B cell (primary cell): ENCODE data around the gene NANOS3. TPM values are rescaled to one million over a fixed set of nuclear protein-coding genes. Genes with fewer than 3 reads are reported as not detected.

ENCODE experiments used
- ATAC-seq: fragments of 200-7000 bp; cut with Tn5 transposase; one replicate; pipeline ENCODE4 v1.10.0; 2021; ENCODE audit warnings: low read depth, mild to moderate bottlenecking, moderate number of reproducible peaks, moderate library complexity
- CTCF ChIA-PET: fragments of 350-600 bp; sonication (Branson Sonifier 250); formaldehyde crosslinking; loops from one replicate; lab custom pipeline; 2021; ENCODE audit warnings: antibody characterized with exemption, inconsistent platforms; lab: Charles Lee
- POLR2A ChIA-PET: fragments of 350-600 bp; sonication (Branson Sonifier 250); formaldehyde crosslinking; loops from one replicate; lab custom pipeline; 2021; ENCODE audit warnings: antibody characterized with exemption; lab: Charles Lee
- DNase-seq: peaks from one replicate; pipeline ENCODE4 v3.0.0; 2013
- H2AFZ ChIP-seq: 2 replicates; pipeline ENCODE4 v1.6.1; 2012; ENCODE audit warnings: mild to moderate bottlenecking, low read depth, low read length; ENCODE audit not compliant: insufficient read depth, poor library complexity, severe bottlenecking
- H3K27ac ChIP-seq, 2 donors: 1 replicate in 1 of 2; 2 replicates in 1 of 2; pipeline ENCODE4 v1.5.1; 2012 to 2013; ENCODE audit warnings: low read length in 2 of 2, mild to moderate bottlenecking in 2 of 2, moderate library complexity in 1 of 2
- H3K27me3 ChIP-seq, 4 experiments: fragments of 200-600 bp in 1 of 4; sonication (generic) in 1 of 4; replicated peaks in 1 of 4; 1 replicate in 2 of 4; 2 replicates in 2 of 4; pipeline versions ENCODE4 v1.6.1 to v1.7.0; 2013 to 2016; ENCODE audit warnings: low read length in 3 of 4, mild to moderate bottlenecking in 2 of 4, mixed read lengths in 1 of 4, moderate library complexity in 1 of 4; ENCODE audit not compliant: insufficient read depth in 4 of 4, control insufficient read depth in 3 of 4; ENCODE audit errors: control extremely low read depth in 1 of 4
- H3K36me3 ChIP-seq, 2 experiments: replicated peaks in 1 of 2; 1 replicate in 1 of 2; 2 replicates in 1 of 2; pipeline versions ENCODE4 v1.6.1 to v1.7.1; 2013; ENCODE audit warnings: low read length in 1 of 2; ENCODE audit not compliant: insufficient read depth in 2 of 2, control insufficient read depth in 1 of 2; ENCODE audit errors: control extremely low read depth in 1 of 2, extremely low read depth in 1 of 2
- H3K4me1 ChIP-seq, 2 donors: fragments of 200-600 bp in 1 of 2; sonication (generic) in 1 of 2; 1 replicate in 1 of 2; 2 replicates in 1 of 2; pipeline versions ENCODE4 v1.5.1 to v1.6.1; 2013 to 2017; ENCODE audit warnings: low read length in 2 of 2; ENCODE audit not compliant: control insufficient read depth in 2 of 2, insufficient read depth in 2 of 2
- H3K4me2 ChIP-seq: replicated peaks from 2 replicates; pipeline ENCODE3; 2012; ENCODE audit warnings: mild to moderate bottlenecking, low read depth, low read length; ENCODE audit not compliant: poor library complexity, severe bottlenecking
- H3K4me3 ChIP-seq, 5 experiments: fragments of 200-600 bp in 1 of 5; sonication (generic) in 1 of 5; 1 replicate in 3 of 5; 2 replicates in 2 of 5; pipeline versions ENCODE4 v1.5.1 to v1.7.0; 2011 to 2016; ENCODE audit warnings: low read length in 4 of 5, mild to moderate bottlenecking in 4 of 5, low read depth in 2 of 5, control low read depth in 1 of 5, moderate library complexity in 1 of 5; ENCODE audit not compliant: insufficient read depth in 1 of 5; ENCODE audit errors: control extremely low read depth in 1 of 5, extremely low read depth in 1 of 5
- H3K79me2 ChIP-seq: fragments of 200-600 bp; sonication (generic); one replicate; pipeline ENCODE4 v1.6.0; 2016; ENCODE audit warnings: low read length; ENCODE audit not compliant: control insufficient read depth, insufficient read depth
- H3K9ac ChIP-seq: fragments of 200-600 bp; sonication (generic); 2 replicates; pipeline ENCODE4 v1.6.1; 2017; ENCODE audit warnings: mild to moderate bottlenecking, low read length, moderate library complexity
- H3K9me3 ChIP-seq, 3 donors: one replicate each; pipeline versions ENCODE4 v1.6.1 to v1.7.1; 2013; ENCODE audit warnings: low read length in 2 of 3; ENCODE audit not compliant: control insufficient read depth in 2 of 3, insufficient read depth in 1 of 3; ENCODE audit errors: control extremely low read depth in 1 of 3
- H4K20me1 ChIP-seq: 2 replicates; pipeline ENCODE4 v1.6.0; 2012; ENCODE audit warnings: mild to moderate bottlenecking, low read length; ENCODE audit not compliant: insufficient read depth, control insufficient read depth, poor library complexity, severe bottlenecking
- H3K27ac Mint-ChIP-seq: one replicate; pipeline ENCODE4 v1.8.0; 2021; ENCODE audit warnings: mixed read lengths
- H3K27me3 Mint-ChIP-seq: one replicate; pipeline ENCODE4 v1.8.0; 2021; ENCODE audit warnings: mixed read lengths
- H3K4me1 Mint-ChIP-seq: one replicate; pipeline ENCODE4 v1.8.0; 2021; ENCODE audit warnings: mixed read lengths
- H3K4me3 Mint-ChIP-seq: one replicate; pipeline ENCODE4 v1.8.0; 2021; ENCODE audit warnings: mixed read lengths
- H3K9me3 Mint-ChIP-seq: one replicate; pipeline ENCODE4 v1.8.0; 2022; ENCODE audit warnings: mixed read lengths; ENCODE audit not compliant: insufficient read depth
- EZH2 ChIP-seq: IDR thresholded peaks from 2 replicates; pipeline ENCODE4 v1.6.1; 2012; ENCODE audit warnings: borderline replicate concordance, low read depth, mild to moderate bottlenecking, moderate library complexity, low read length; ENCODE audit not compliant: insufficient read depth, poor library complexity, severe bottlenecking
- WGBS: methylation state at CpG from one replicate; pipeline ENCODE4 v1.1.5; 2013; ENCODE audit warnings: missing lambda C conversion rate; ENCODE audit not compliant: insufficient coverage; 5-methylcytosine and 5-hydroxymethylcytosine counted together
- intact Hi-C: fragments of 100-400 bp; cut with micrococcal nuclease; formaldehyde crosslinking; loops from one replicate; pipeline ENCODE4 v1.10.0; 2022
- polyA plus RNA-seq: library from polyadenylated mRNA; depleted of rRNA; stranded (reverse); fragments of >200 nt; gene quantifications from 2 replicates; pipeline ENCODE4 v1.2.3, GENCODE V29; 2012
- total RNA-seq, 2 donors: library from RNA; stranded (reverse); fragments of 120-200 nt in 1 of 2; gene quantifications; 1 replicate in 1 of 2; 2 replicates in 1 of 2; pipeline versions ENCODE4 v1.2.3 to v1.2.4, GENCODE V29; 2013 to 2022
- TF ChIP-seq, protein P1 (sequence below): fragments of 200-600 bp; IDR thresholded peaks from one replicate; pipeline ENCODE4 v1.8.0; 2022; ENCODE audit warnings: antibody characterized with exemption, mild to moderate bottlenecking

NANOS3 gene
- total and polyA plus RNA-seq, 2 donors (not counting 1 experiment from before 2014, with no cell fraction given), result 0.49 TPM; not detected in 1

DNA sequence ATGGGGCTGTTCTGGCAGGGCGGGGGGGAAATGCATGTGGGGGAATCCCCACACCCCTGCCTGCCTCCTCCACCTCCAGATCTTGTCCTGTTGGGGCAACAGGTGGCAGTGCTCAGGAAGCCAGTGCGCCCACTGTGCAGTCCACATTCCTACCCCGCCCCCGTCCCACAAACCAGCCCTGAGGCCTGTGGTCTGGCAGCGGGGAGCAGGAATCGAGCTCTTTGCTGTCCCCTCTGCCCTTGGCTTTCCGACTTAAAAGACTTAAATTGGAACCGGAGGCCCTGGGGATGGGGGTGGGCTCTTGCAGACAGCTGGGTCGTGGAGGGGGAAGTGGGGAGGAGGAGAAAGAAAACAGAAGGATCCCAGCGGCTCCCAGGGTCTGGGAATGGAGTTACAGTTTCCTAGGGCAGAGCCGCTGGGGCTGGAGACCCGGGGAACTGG, 4.3 kb downstream of the NANOS3 start:
- Histone ChIP-seq H3K79me2 (no peaks in the 10 kb centered on the region), H3K4me1 (peaks cover 26 to 34% of the 10 kb centered on the region in 2 donors), H4K20me1 (no peaks in the 10 kb centered on the region), H2AFZ (peak overlapping the region; percentile 41), H3K9ac (no peak overlapping the region), H3K9me3 (no peaks in the 10 kb centered on the region), H3K36me3 (no peaks in the 10 kb centered on the region), H3K4me2 (peak overlapping the region; percentile 73), H3K4me3 (no peak overlapping the region), H3K27me3 (peaks cover 0 to 8% (median 0%) of the 10 kb centered on the region in 4 experiments), H3K27ac (no peak overlapping the region)
- TF ChIP-seq, protein P1, sequence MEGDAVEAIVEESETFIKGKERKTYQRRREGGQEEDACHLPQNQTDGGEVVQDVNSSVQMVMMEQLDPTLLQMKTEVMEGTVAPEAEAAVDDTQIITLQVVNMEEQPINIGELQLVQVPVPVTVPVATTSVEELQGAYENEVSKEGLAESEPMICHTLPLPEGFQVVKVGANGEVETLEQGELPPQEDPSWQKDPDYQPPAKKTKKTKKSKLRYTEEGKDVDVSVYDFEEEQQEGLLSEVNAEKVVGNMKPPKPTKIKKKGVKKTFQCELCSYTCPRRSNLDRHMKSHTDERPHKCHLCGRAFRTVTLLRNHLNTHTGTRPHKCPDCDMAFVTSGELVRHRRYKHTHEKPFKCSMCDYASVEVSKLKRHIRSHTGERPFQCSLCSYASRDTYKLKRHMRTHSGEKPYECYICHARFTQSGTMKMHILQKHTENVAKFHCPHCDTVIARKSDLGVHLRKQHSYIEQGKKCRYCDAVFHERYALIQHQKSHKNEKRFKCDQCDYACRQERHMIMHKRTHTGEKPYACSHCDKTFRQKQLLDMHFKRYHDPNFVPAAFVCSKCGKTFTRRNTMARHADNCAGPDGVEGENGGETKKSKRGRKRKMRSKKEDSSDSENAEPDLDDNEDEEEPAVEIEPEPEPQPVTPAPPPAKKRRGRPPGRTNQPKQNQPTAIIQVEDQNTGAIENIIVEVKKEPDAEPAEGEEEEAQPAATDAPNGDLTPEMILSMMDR, result no peak
- TF ChIP-seq EZH2, result no peak
- Mint-ChIP-seq H3K4me3 (peak overlapping the region; percentile 55), H3K4me1 (peaks cover 25% of the 10 kb centered on the region), H3K27me3 (no peaks in the 10 kb centered on the region), H3K9me3 (no peaks in the 10 kb centered on the region), H3K27ac (no peak overlapping the region)
- ATAC-seq (no peak), DNase-seq (peak; percentile 57)
- 11% methylated on average over 10 of the region's 12 CpGs for WGBS
- ChIA-PET CTCF (interaction anchor here (0.6 to 9.3 kb wide), 23 partner anchors 11 to 467 kb away, joined by 3 to 92 read pairs (median 4); partner anchors contain the start of genes ASF1B, IL27RA and MISP3), POLR2A (interaction anchor here (1.1 to 2.3 kb wide), 2 partner anchors 125 to 190 kb away, joined by 6 read pairs; partner anchors contain the start of gene RFX1)
- intact Hi-C loops, result no loop called here

DNA sequence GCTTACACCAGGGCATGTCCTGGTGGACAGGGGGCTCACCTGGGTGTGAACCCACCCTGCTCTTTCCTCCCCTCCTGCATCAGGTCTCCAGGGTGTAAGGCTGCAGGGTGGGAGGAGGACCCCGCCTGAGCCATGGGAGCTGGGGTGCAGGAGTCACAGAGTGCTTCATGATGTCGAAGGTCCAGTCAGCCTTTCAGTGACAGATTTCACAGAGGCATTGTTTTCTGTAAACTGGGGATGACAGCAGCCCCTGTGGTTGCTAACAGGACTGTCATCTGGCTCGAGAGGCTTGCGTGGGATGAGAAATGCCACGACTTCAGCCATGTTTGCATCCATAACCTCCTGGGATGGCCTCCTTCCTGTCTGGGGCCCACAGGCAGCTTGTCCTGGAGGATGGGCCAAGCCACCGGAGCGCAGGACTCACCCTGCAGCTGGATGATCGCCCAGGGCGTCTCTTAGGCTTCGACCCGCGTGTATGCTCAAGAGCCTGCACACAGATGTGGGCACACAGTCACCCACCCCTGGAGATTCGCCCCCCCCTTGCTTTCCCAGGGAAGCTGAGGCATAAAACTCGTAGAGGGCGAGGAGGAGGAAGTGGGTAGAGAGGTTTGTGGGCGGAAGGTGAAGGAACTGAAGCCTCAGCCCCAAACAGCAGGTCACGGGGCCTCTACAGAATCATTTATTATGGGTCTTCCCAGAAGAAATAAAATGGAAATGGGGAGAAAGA, 4.9 kb downstream of the NANOS3 start:
- intact Hi-C loops, result no loop called here
- Histone ChIP-seq H3K36me3 (no peaks in the 10 kb centered on the region), H4K20me1 (no peaks in the 10 kb centered on the region), H3K79me2 (no peaks in the 10 kb centered on the region), H3K27ac (no peak overlapping the region), H3K4me1 (peaks cover 26 to 34% of the 10 kb centered on the region in 2 donors), H2AFZ (peak overlapping the region; percentile 41), H3K27me3 (peaks cover 0 to 9% (median 0%) of the 10 kb centered on the region in 4 experiments), H3K4me3 (no peak overlapping the region), H3K4me2 (peak overlapping the region; percentile 73), H3K9ac (no peak overlapping the region), H3K9me3 (no peaks in the 10 kb centered on the region)
- POLR2A ChIA-PET, result interaction anchor here (1.1 to 2.3 kb wide), 2 partner anchors 125 to 190 kb away, joined by 6 read pairs; partner anchors contain the start of gene RFX1
- DNase-seq (peak; percentile 61), ATAC-seq (no peak)
- H3K27me3 Mint-ChIP-seq, result no peaks in the 10 kb centered on the region
- H3K4me3 Mint-ChIP-seq, result peak overlapping the region; percentile 55
- TF ChIP-seq, protein P1, result no peak
- TF ChIP-seq EZH2, result no peak
- 6% methylated on average over 12 of the region's 17 CpGs for WGBS
- peak overlapping the region; percentile 78 for H3K27ac Mint-ChIP-seq
- CTCF ChIA-PET, result interaction anchor here (0.9 to 9.3 kb wide), 16 partner anchors 9 to 466 kb away, joined by 3 to 92 read pairs (median 4); partner anchors contain the start of genes IL27RA and MISP3
- peaks cover 25% of the 10 kb centered on the region for H3K4me1 Mint-ChIP-seq
- no peaks in the 10 kb centered on the region for H3K9me3 Mint-ChIP-seq
